Measurements from ENCODE around the gene BMPER. TPM values are rescaled to one million over a fixed set of nuclear protein-coding genes. Genes with fewer than 3 reads are reported as not detected.

The BMPER gene
- total and polyA plus RNA-seq, 2 experiments from 2014 or later, result 40.5 to 97.3 TPM

GRCh38 chr7:34075523-34076370 is 170.4 kb downstream of the BMPER start:
- Histone ChIP-seq H3K36me3 (ENCODE audit: low read depth) (peaks cover 31% of the 10 kb centered on the region; the same call in 1 of the 2 replicates), H3K4me1 (ENCODE audit: insufficient read depth) (peaks cover 49% of the 10 kb centered on the region), H3K4me2 (ENCODE audit: unreplicated experiment) (peak overlapping the region; percentile 62), H3K9me3 (ENCODE audit: low read depth) (no peaks in the 10 kb centered on the region), H2AFZ (no peak overlapping the region), H3K9ac (peak overlapping the region; percentile 34), H3K27me3 (replicated peaks; ENCODE audit: insufficient read depth) (no peaks in the 10 kb centered on the region), H3K4me3 (no peak overlapping the region), H3F3A (ENCODE audit: insufficient read depth) (peaks cover 62% of the 10 kb centered on the region), H3K79me2 (ENCODE audit: insufficient read depth) (0 out of 2 replicates have a peak, but pooled peaks cover 9% of the 10 kb centered on the region), H4K20me1 (ENCODE audit: insufficient read depth) (no peaks in the 10 kb centered on the region), H3K27ac (peak overlapping the region; percentile 86), H3K9me2 (ENCODE audit: insufficient read depth) (no peaks in the 10 kb centered on the region)
- WGBS, 2 experiments (ENCODE audit: low coverage in 1 of 2, low lambda C conversion rate in 2 of 2, missing lambda C conversion rate in 2 of 2), result 19 to 20% methylated on average over 9 of the region's 9 CpGs
- in situ Hi-C loops (cut with MboI), result no loop called here
- no peak for TF ChIP-seq EZH2 (IDR thresholded peaks at IDR 0.05; ENCODE audit: insufficient read depth, poor library complexity, severe bottlenecking)
- no peak for TF ChIP-seq EZH2phosphoT487 (IDR thresholded peaks at IDR 0.05; ENCODE audit: insufficient read depth, low read depth)
- peak; percentile 92 for DNase-seq

GRCh38 chr7:34077168-34077567 is 171.8 kb downstream of the BMPER start:
- Histone ChIP-seq H3K4me1 (ENCODE audit: insufficient read depth) (peaks cover 50% of the 10 kb centered on the region), H3K9me3 (ENCODE audit: low read depth) (no peaks in the 10 kb centered on the region), H3K4me3 (no peak overlapping the region), H3K9me2 (ENCODE audit: insufficient read depth) (no peaks in the 10 kb centered on the region), H3K9ac (no peak overlapping the region), H3K36me3 (ENCODE audit: low read depth) (peaks cover 33% of the 10 kb centered on the region), H3F3A (ENCODE audit: insufficient read depth) (peaks cover 60% of the 10 kb centered on the region), H3K27ac (peak overlapping the region; percentile 86), H4K20me1 (ENCODE audit: insufficient read depth) (no peaks in the 10 kb centered on the region), H3K79me2 (ENCODE audit: insufficient read depth) (0 out of 2 replicates have a peak, but pooled peaks cover 9% of the 10 kb centered on the region), H3K4me2 (ENCODE audit: unreplicated experiment) (no peak overlapping the region), H2AFZ (no peak overlapping the region), H3K27me3 (replicated peaks; ENCODE audit: insufficient read depth) (no peaks in the 10 kb centered on the region)
- DNase-seq, result no peak
- in situ Hi-C loops (cut with MboI), result no loop called here
- WGBS, 2 experiments (ENCODE audit: low coverage in 1 of 2, low lambda C conversion rate in 2 of 2, missing lambda C conversion rate in 2 of 2), result 99 to 100% methylated on average over 2 of the region's 2 CpGs
- TF ChIP-seq EZH2phosphoT487 (IDR thresholded peaks at IDR 0.05; ENCODE audit: insufficient read depth, low read depth) (no peak), EZH2 (IDR thresholded peaks at IDR 0.05; ENCODE audit: insufficient read depth, poor library complexity, severe bottlenecking) (no peak)

- Histone ChIP-seq H3K4me1 (ENCODE audit: insufficient read depth) (peaks cover 50% of the 10 kb centered on the region), H3K4me3 (no peak overlapping the region), H2AFZ (no peak overlapping the region), H3K4me2 (ENCODE audit: unreplicated experiment) (no peak overlapping the region), H3K9me3 (ENCODE audit: low read depth) (no peaks in the 10 kb centered on the region), H3K27me3 (replicated peaks; ENCODE audit: insufficient read depth) (no peaks in the 10 kb centered on the region), H3K36me3 (ENCODE audit: low read depth) (peaks cover 32% of the 10 kb centered on the region), H3K79me2 (ENCODE audit: insufficient read depth) (0 out of 2 replicates have a peak, but pooled peaks cover 4% of the 10 kb centered on the region), H3K9me2 (ENCODE audit: insufficient read depth) (no peaks in the 10 kb centered on the region), H4K20me1 (ENCODE audit: insufficient read depth) (no peaks in the 10 kb centered on the region), H3K9ac (no peak overlapping the region), H3K27ac (no peak overlapping the region), H3F3A (ENCODE audit: insufficient read depth) (peaks cover 61% of the 10 kb centered on the region)
- TF ChIP-seq EZH2phosphoT487 (IDR thresholded peaks at IDR 0.05; ENCODE audit: insufficient read depth, low read depth) (no peak), EZH2 (IDR thresholded peaks at IDR 0.05; ENCODE audit: insufficient read depth, poor library complexity, severe bottlenecking) (no peak)
- in situ Hi-C loops (cut with MboI), result no loop called here
- WGBS, 2 experiments (ENCODE audit: low coverage in 1 of 2, low lambda C conversion rate in 2 of 2, missing lambda C conversion rate in 2 of 2), result 96 to 98% methylated on average over 26 to 30 of the region's 30 CpGs
- no peak for DNase-seq
Observed at GRCh38 chr7:34078864-34079263, 173.5 kb downstream of the BMPER start.

GRCh38 chr7:34080513-34080912 is 175.2 kb downstream of the BMPER start:
- Histone ChIP-seq H4K20me1 (ENCODE audit: insufficient read depth) (no peaks in the 10 kb centered on the region), H3K27me3 (replicated peaks; ENCODE audit: insufficient read depth) (no peaks in the 10 kb centered on the region), H3K4me3 (no peak overlapping the region), H3K27ac (peak overlapping the region; percentile 56), H3K9me3 (ENCODE audit: low read depth) (no peaks in the 10 kb centered on the region), H2AFZ (no peak overlapping the region), H3K4me2 (ENCODE audit: unreplicated experiment) (peak overlapping the region; percentile 20), H3K79me2 (ENCODE audit: insufficient read depth) (0 out of 2 replicates have a peak, but pooled peaks cover 5% of the 10 kb centered on the region), H3K36me3 (ENCODE audit: low read depth) (peaks cover 32% of the 10 kb centered on the region), H3K9me2 (ENCODE audit: insufficient read depth) (no peaks in the 10 kb centered on the region), H3K4me1 (ENCODE audit: insufficient read depth) (peaks cover 45% of the 10 kb centered on the region), H3K9ac (no peak overlapping the region), H3F3A (ENCODE audit: insufficient read depth) (peaks cover 62% of the 10 kb centered on the region)
- TF ChIP-seq EZH2 (IDR thresholded peaks at IDR 0.05; ENCODE audit: insufficient read depth, poor library complexity, severe bottlenecking), result no peak
- no peak for TF ChIP-seq EZH2phosphoT487 (IDR thresholded peaks at IDR 0.05; ENCODE audit: insufficient read depth, low read depth)
- DNase-seq, result peak; percentile 88
- 36 to 40% methylated on average over 5 of the region's 5 CpGs for WGBS, 2 experiments (ENCODE audit: low coverage in 1 of 2, low lambda C conversion rate in 2 of 2, missing lambda C conversion rate in 2 of 2)
- in situ Hi-C loops (cut with MboI), result no loop called here
